Smooth muscle cell (in vitro differentiated cells): ENCODE results near the gene TMEM167B. TPM values are rescaled to one million over a fixed set of nuclear protein-coding genes. Genes with fewer than 3 reads are reported as not detected.

Experiments
- DNase-seq: peaks from one replicate; lab custom pipeline; 2025; ENCODE audit not compliant: unreplicated experiment; lab: John Stamatoyannopoulos, UW
- H2AFZ ChIP-seq: fragments of 200-600 bp; sonication (generic); 2 replicates; pipeline ENCODE4 v1.6.0; 2016; ENCODE audit warnings: antibody characterized with exemption, low read depth, mild to moderate bottlenecking
- H3F3A ChIP-seq: fragments of 200-600 bp; sonication (generic); 2 replicates; pipeline ENCODE4 v1.6.0; 2017; ENCODE audit warnings: antibody characterized with exemption, low read depth
- H3K27ac ChIP-seq: fragments of 200-600 bp; sonication (generic); 2 replicates; pipeline ENCODE4 v1.5.1; 2016; ENCODE audit warnings: low read depth, mild to moderate bottlenecking
- H3K27me3 ChIP-seq: fragments of 200-600 bp; sonication (generic); 2 replicates; pipeline ENCODE4 v1.6.1; 2016; ENCODE audit warnings: low read depth, mild to moderate bottlenecking
- H3K36me3 ChIP-seq: fragments of 200-600 bp; sonication (generic); 2 replicates; pipeline ENCODE4 v1.5.1; 2016; ENCODE audit warnings: low read depth
- H3K4me1 ChIP-seq: fragments of 200-600 bp; sonication (generic); 2 replicates; pipeline ENCODE4 v1.5.1; 2016; ENCODE audit warnings: low read depth
- H3K4me2 ChIP-seq: fragments of 200-600 bp; sonication (generic); 2 replicates; pipeline ENCODE4 v1.6.0; 2016; ENCODE audit warnings: mild to moderate bottlenecking
- H3K4me3 ChIP-seq: fragments of 200-600 bp; sonication (generic); 2 replicates; pipeline ENCODE4 v1.5.1; 2016; ENCODE audit warnings: mild to moderate bottlenecking
- H3K79me2 ChIP-seq: fragments of 200-600 bp; sonication (generic); 2 replicates; pipeline ENCODE4 v1.6.0; 2016; ENCODE audit warnings: low read depth, mild to moderate bottlenecking
- H3K9ac ChIP-seq: fragments of 200-600 bp; sonication (generic); 2 replicates; pipeline ENCODE4 v1.6.0; 2016; ENCODE audit warnings: low read depth
- H3K9me3 ChIP-seq: fragments of 200-600 bp; sonication (generic); replicated peaks from 2 replicates; pipeline ENCODE4 v1.5.1; 2016; ENCODE audit warnings: low read depth
- H4K20me1 ChIP-seq: fragments of 200-600 bp; sonication (generic); 2 replicates; pipeline ENCODE4 v1.6.0; 2016; ENCODE audit warnings: low read depth
- CTCF ChIP-seq: fragments of 200-600 bp; sonication (generic); IDR thresholded peaks from 2 replicates; pipeline ENCODE4 v1.5.1; 2017; ENCODE audit warnings: borderline replicate concordance, mild to moderate bottlenecking, antibody characterized with exemption; ENCODE audit not compliant: insufficient read depth, poor library complexity, severe bottlenecking
- WGBS: methylation state at CpG from one replicate; pipeline ENCODE4 v1.1.7; 2016; ENCODE audit warnings: low lambda C conversion rate; 5-methylcytosine and 5-hydroxymethylcytosine counted together
- polyA plus RNA-seq: library from polyadenylated mRNA; unstranded; fragments of >200 nt; fragmentation: Nextera tagmentation; extraction: Ambion mirVana; gene quantifications from 2 replicates; pipeline ENCODE4 v1.2.1, GENCODE V29; 2016
- total RNA-seq: library from RNA; depleted of rRNA; stranded (reverse); fragments of >200 nt; gene quantifications from 2 replicates; pipeline ENCODE4 v1.2.3, GENCODE V29; 2014

The TMEM167B gene
- total and polyA plus RNA-seq, 2 experiments from 2014 or later, result 24.2 to 31.6 TPM

- Histone ChIP-seq H3K27ac (peak overlapping the region; percentile 67), H3K36me3 (no peaks in the 10 kb centered on the region)
- WGBS, result 97% methylated on average over 2 of the region's 2 CpGs
Observed at GRCh38 chr1:109079240-109079622, 11.3 kb upstream of the TMEM167B start.

GRCh38 chr1:109080441-109081082, 10.0 kb upstream of the TMEM167B start:
- TF ChIP-seq CTCF, result no peak
- no peaks in the 10 kb centered on the region for H3F3A ChIP-seq
- H3K9ac ChIP-seq, result peak overlapping the region; percentile 36
- 98% methylated on average over 5 of the region's 5 CpGs for WGBS
- H3K79me2 ChIP-seq, result peaks cover 2% of the 10 kb centered on the region
- DNase-seq, result no peak
- peak overlapping the region; percentile 85 for H2AFZ ChIP-seq
- H3K27me3 ChIP-seq, result no peaks in the 10 kb centered on the region
- no peaks in the 10 kb centered on the region for H3K36me3 ChIP-seq
- no peaks in the 10 kb centered on the region for H4K20me1 ChIP-seq
- H3K4me1 ChIP-seq, result peaks cover 5% of the 10 kb centered on the region
- peak overlapping the region; percentile 67 for H3K27ac ChIP-seq
- H3K4me3 ChIP-seq, result no peak overlapping the region
- peak overlapping the region; percentile 75 for H3K4me2 ChIP-seq
- no peaks in the 10 kb centered on the region for H3K9me3 ChIP-seq

More at GRCh38 chr1:109079240-109079622, 11.3 kb upstream of the TMEM167B start:
- no peak overlapping the region for H3K9ac ChIP-seq
- peaks cover 8% of the 10 kb centered on the region for H3K4me1 ChIP-seq
- no peaks in the 10 kb centered on the region for H3F3A ChIP-seq
- peaks cover 15% of the 10 kb centered on the region for H3K79me2 ChIP-seq
- no peak for DNase-seq
- H3K4me2 ChIP-seq, result peak overlapping the region; percentile 75
- no peaks in the 10 kb centered on the region for H3K27me3 ChIP-seq
- H3K4me3 ChIP-seq, result no peak overlapping the region
- H4K20me1 ChIP-seq, result no peaks in the 10 kb centered on the region
- no peak for TF ChIP-seq CTCF
- no peaks in the 10 kb centered on the region for H3K9me3 ChIP-seq
- peak overlapping the region; percentile 67 for H2AFZ ChIP-seq

- H3K4me1 ChIP-seq, result no peaks in the 10 kb centered on the region
- no peak for TF ChIP-seq CTCF
- H3K9ac ChIP-seq, result no peak overlapping the region
- no peak overlapping the region for H2AFZ ChIP-seq
- H3K36me3 ChIP-seq, result no peaks in the 10 kb centered on the region
- H3F3A ChIP-seq, result no peaks in the 10 kb centered on the region
- H3K27ac ChIP-seq, result no peak overlapping the region
- H3K4me3 ChIP-seq, result no peak overlapping the region
- H3K79me2 ChIP-seq, result no peaks in the 10 kb centered on the region
- no peak overlapping the region for H3K4me2 ChIP-seq
- DNase-seq, result no peak
- 92% methylated on average over 3 of the region's 3 CpGs for WGBS
- H3K27me3 ChIP-seq, result no peaks in the 10 kb centered on the region
- H4K20me1 ChIP-seq, result no peaks in the 10 kb centered on the region
- H3K9me3 ChIP-seq, result no peaks in the 10 kb centered on the region
Observed at GRCh38 chr1:109083501-109083900, 7.1 kb upstream of the TMEM167B start.

GRCh38 chr1:109083923-109084322, 6.6 kb upstream of the TMEM167B start:
- 78% methylated on average over 1 of the region's 1 CpG for WGBS
- H3K79me2 ChIP-seq, result no peaks in the 10 kb centered on the region
- H4K20me1 ChIP-seq, result no peaks in the 10 kb centered on the region
- H3K36me3 ChIP-seq, result no peaks in the 10 kb centered on the region
- no peaks in the 10 kb centered on the region for H3K27me3 ChIP-seq
- H3K4me3 ChIP-seq, result no peak overlapping the region
- no peak overlapping the region for H2AFZ ChIP-seq
- H3F3A ChIP-seq, result no peaks in the 10 kb centered on the region
- no peak for DNase-seq
- no peak overlapping the region for H3K27ac ChIP-seq
- no peak overlapping the region for H3K9ac ChIP-seq
- H3K9me3 ChIP-seq, result no peaks in the 10 kb centered on the region
- no peak for TF ChIP-seq CTCF
- H3K4me1 ChIP-seq, result no peaks in the 10 kb centered on the region
- no peak overlapping the region for H3K4me2 ChIP-seq
